Measurements from ENCODE around the gene PML.

DNA sequence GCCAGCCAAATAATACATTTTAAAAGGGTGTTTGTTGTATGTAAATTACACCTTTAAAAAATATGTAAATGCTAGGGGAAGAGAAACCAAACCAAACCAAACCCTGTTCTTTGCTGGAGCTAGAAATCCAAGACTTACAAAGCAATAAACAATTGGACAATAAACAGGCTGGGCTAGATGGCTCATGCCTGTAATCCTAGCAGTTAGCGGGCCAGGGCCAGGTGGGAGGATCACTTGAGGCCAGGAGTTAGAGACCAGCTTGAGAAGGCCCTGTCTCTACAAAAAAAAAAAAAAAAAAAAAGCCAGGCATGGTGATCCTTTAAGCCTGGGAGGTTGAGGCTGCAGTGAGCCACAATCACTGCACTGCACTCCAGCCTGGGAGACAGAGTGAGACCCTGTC is 14.9 kb upstream of the PML start:
- TF ChIP-seq POLR2A (IDR thresholded peaks at IDR 0.05) (no peak), EP300 (IDR thresholded peaks at IDR 0.05) (no peak), POLR2AphosphoS5 (IDR thresholded peaks at IDR 0.05) (no peak)
- TF ChIP-seq, protein P1, sequence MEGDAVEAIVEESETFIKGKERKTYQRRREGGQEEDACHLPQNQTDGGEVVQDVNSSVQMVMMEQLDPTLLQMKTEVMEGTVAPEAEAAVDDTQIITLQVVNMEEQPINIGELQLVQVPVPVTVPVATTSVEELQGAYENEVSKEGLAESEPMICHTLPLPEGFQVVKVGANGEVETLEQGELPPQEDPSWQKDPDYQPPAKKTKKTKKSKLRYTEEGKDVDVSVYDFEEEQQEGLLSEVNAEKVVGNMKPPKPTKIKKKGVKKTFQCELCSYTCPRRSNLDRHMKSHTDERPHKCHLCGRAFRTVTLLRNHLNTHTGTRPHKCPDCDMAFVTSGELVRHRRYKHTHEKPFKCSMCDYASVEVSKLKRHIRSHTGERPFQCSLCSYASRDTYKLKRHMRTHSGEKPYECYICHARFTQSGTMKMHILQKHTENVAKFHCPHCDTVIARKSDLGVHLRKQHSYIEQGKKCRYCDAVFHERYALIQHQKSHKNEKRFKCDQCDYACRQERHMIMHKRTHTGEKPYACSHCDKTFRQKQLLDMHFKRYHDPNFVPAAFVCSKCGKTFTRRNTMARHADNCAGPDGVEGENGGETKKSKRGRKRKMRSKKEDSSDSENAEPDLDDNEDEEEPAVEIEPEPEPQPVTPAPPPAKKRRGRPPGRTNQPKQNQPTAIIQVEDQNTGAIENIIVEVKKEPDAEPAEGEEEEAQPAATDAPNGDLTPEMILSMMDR (IDR thresholded peaks at IDR 0.05), result no peak
